HG02678 (cell line): ENCODE data around the gene VRK2.
"Not testable (repeated sequence)": the region's sequence is repeated elsewhere in the genome, so short reads cannot be mapped to it uniquely, and the experiment has no call there.

Experiments
- ATAC-seq: cut with Tn5 transposase; IDR thresholded peaks from one replicate; pipeline ENCODE4 v1.9.1; 2021; ENCODE audit warnings: mild to moderate bottlenecking, moderate library complexity; ENCODE audit not compliant: unreplicated experiment

Gene VRK2

GRCh38 chr2:58052978-58053377 is 6.4 kb downstream of the VRK2 start:
- ATAC-seq, result no peak

GRCh38 chr2:58054264-58054663 is 7.7 kb downstream of the VRK2 start:
- ATAC-seq, result no peak

- ATAC-seq, result no peak
These were observed 8.6 kb downstream of the VRK2 start for GRCh38 chr2:58055033-58055786.

GRCh38 chr2:58056192-58056916 is 9.7 kb downstream of the VRK2 start:
- no peak for ATAC-seq

GRCh38 chr2:58057707-58058530 is 11.3 kb downstream of the VRK2 start:
- no peak for ATAC-seq

GRCh38 chr2:58063641-58064040 is 17.0 kb downstream of the VRK2 start:
- ATAC-seq, result no peak

- ATAC-seq, result no peak
These were observed 17.5 kb downstream of the VRK2 start for GRCh38 chr2:58064086-58064485.

- no peak for ATAC-seq
These were observed 18.6 kb downstream of the VRK2 start for GRCh38 chr2:58065248-58065647.

- peak; percentile 6 for ATAC-seq
These were observed 20.4 kb downstream of the VRK2 start for GRCh38 chr2:58067001-58067400.

GRCh38 chr2:58070765-58071164 is 24.2 kb downstream of the VRK2 start:
- ATAC-seq, result no peak

- ATAC-seq, result no peak
These were observed 25.5 kb downstream of the VRK2 start for GRCh38 chr2:58072102-58072501.

- no peak for ATAC-seq
These were observed 26.4 kb downstream of the VRK2 start for GRCh38 chr2:58073008-58073407.

- ATAC-seq, result no peak
These were observed 27.1 kb downstream of the VRK2 start for GRCh38 chr2:58073751-58074150.

GRCh38 chr2:58081000-58081399 is 34.4 kb downstream of the VRK2 start:
- ATAC-seq, result no peak

- ATAC-seq, result no peak
These were observed 42.5 kb downstream of the VRK2 start for GRCh38 chr2:58089081-58089480.

- not testable (repeated sequence) for ATAC-seq
These were observed 46.2 kb downstream of the VRK2 start for GRCh38 chr2:58092772-58093171.

- no peak for ATAC-seq
These were observed 50.4 kb downstream of the VRK2 start for GRCh38 chr2:58097025-58097424.

- no peak for ATAC-seq
These were observed 51.9 kb downstream of the VRK2 start for GRCh38 chr2:58098254-58099095.

- no peak for ATAC-seq
These were observed 52.6 kb downstream of the VRK2 start for GRCh38 chr2:58099096-58099769.

GRCh38 chr2:58101500-58101899 is 54.9 kb downstream of the VRK2 start:
- ATAC-seq, result no peak
